ENCODE measurements around the gene PTPRN2. TPM values are rescaled to one million over a fixed set of nuclear protein-coding genes. Genes with fewer than 3 reads are reported as not detected.

The PTPRN2 gene
- total RNA-seq, 1 donor from 2014 or later = 2.4 TPM

DNA sequence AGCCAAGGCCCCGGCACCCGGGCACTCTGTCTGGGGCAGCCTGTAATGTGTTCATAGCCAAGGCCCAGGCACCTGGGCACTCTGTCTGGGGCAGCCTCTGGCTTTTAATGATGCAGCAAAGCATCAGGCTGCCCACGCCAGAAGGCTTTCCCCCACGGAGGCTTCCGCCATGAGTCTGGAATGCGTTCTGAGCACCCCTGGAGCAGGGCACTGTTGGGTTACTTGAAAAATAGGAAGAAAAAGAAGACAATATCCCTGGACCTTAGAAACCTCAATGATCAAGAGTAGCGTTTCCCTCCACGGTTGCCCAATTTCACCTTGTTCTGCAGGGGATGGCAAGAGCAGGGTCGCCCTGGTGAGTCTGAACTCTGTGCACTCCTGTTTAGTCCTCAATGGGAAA lies 565.0 kb downstream of the PTPRN2 start:
- H3K36me3 ChIP-seq (ENCODE audit: control insufficient read depth, insufficient read depth, low read length) = no peaks in the 10 kb centered on the region
- H3K4me3 ChIP-seq (ENCODE audit: low read depth, low read length) = no peak overlapping the region
- no peaks in the 10 kb centered on the region for H3K27me3 ChIP-seq (ENCODE audit: control insufficient read depth, insufficient read depth, low read length)
- TF ChIP-seq, protein P1, sequence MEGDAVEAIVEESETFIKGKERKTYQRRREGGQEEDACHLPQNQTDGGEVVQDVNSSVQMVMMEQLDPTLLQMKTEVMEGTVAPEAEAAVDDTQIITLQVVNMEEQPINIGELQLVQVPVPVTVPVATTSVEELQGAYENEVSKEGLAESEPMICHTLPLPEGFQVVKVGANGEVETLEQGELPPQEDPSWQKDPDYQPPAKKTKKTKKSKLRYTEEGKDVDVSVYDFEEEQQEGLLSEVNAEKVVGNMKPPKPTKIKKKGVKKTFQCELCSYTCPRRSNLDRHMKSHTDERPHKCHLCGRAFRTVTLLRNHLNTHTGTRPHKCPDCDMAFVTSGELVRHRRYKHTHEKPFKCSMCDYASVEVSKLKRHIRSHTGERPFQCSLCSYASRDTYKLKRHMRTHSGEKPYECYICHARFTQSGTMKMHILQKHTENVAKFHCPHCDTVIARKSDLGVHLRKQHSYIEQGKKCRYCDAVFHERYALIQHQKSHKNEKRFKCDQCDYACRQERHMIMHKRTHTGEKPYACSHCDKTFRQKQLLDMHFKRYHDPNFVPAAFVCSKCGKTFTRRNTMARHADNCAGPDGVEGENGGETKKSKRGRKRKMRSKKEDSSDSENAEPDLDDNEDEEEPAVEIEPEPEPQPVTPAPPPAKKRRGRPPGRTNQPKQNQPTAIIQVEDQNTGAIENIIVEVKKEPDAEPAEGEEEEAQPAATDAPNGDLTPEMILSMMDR (IDR thresholded peaks at IDR 0.05; ENCODE audit: insufficient read depth, low read length, poor library complexity, severe bottlenecking) = no peak
- no peak for DNase-seq (ENCODE audit: low read depth)

DNA sequence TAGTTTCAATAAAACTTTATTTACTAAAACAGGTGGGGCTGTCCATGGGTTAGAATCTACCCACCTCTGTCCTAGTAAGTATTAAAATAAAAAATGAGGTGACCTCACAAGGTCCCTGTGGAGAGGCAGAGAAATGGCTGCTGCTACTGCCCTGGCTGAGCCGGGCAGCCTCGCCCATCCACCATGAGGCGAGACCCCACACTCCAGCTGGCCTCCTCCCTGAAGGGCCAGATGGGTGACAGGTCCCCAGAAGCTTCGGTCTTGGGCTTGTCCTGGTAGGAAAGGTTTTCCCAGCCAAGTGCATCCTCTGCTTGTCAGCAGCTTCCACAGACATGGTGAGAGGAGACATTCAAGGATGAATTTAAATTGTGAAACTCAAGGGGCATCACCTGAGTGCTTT lies 565.8 kb downstream of the PTPRN2 start:
- TF ChIP-seq, protein P1 (IDR thresholded peaks at IDR 0.05; ENCODE audit: insufficient read depth, low read length, poor library complexity, severe bottlenecking) = no peak
- no peak for DNase-seq (ENCODE audit: low read depth)
- H3K4me3 ChIP-seq (ENCODE audit: low read depth, low read length) = no peak overlapping the region
- no peaks in the 10 kb centered on the region for H3K27me3 ChIP-seq (ENCODE audit: control insufficient read depth, insufficient read depth, low read length)
- no peaks in the 10 kb centered on the region for H3K36me3 ChIP-seq (ENCODE audit: control insufficient read depth, insufficient read depth, low read length)

DNA sequence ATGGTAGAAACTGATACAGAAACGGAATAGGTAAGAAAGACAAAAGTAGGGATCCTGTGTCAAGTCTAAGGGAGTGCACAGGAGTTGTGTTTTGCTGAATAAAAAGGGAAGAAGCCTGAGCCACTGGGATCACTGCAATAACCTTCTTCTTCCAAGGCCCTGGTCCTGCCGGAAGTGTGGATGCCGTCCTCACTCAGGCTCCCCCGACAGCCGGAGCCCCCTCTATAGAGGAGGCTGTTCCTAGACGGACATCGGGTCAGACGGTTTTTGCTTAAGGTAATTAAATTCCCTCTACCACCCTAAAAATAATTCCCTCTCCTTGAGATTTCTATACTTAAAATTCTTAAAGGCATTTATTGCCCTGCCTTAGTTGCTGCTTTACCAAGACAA lies 566.9 kb downstream of the PTPRN2 start:
- Histone ChIP-seq H3K27me3 (ENCODE audit: control insufficient read depth, insufficient read depth, low read length) (no peaks in the 10 kb centered on the region), H3K4me3 (ENCODE audit: low read depth, low read length) (no peak overlapping the region), H3K36me3 (ENCODE audit: control insufficient read depth, insufficient read depth, low read length) (no peaks in the 10 kb centered on the region)
- TF ChIP-seq, protein P1 (IDR thresholded peaks at IDR 0.05; ENCODE audit: insufficient read depth, low read length, poor library complexity, severe bottlenecking) = no peak
- no peak for DNase-seq (ENCODE audit: low read depth)

DNA sequence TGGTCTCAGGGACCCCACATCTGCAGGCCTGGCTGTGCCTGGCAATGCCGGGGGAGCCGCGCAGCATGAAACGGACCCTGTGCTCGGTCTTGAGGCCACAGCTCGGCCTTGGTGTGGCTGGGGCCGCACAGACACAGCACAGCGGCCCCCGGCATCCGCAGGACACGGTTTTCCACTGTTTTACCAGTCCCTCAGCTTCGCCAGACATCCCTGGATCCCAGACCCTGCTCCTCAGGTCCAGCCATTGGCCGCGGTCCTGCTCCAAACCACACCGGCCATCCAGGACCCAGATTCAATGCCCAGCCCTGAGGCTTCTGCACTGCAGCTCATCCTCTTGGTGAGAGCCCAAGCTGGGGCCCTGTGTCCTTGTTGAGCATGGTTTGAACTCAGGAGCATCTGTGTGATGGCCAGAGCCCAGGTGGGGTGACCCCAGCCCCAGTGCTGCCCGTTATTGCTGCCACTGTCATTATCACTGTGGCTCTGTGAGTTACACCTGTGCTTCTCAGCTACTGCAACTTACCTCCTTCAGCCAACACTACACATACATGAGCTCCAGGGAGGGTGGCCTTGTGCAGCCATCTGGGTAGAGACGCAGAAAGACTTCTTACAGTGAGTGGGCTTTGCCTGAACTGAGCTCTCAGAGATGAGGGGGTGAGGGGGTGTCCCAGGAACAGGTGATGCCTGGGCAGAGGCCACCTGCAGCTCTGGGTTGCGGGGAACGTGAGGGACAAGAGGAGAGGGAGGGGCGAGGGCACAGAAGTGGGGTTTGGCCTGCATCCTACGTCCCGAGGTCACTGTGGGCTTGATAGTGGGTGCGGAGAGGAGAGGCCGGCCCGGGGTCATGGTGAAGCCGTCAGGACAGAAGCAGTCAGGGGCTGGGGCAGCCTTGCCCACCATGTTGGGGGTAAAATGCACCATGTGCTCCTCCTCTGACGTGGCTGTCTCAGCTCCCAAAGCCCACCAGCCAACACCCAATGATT lies 567.6 kb downstream of the PTPRN2 start:
- DNase-seq (ENCODE audit: low read depth) = no peak
- TF ChIP-seq, protein P1 (IDR thresholded peaks at IDR 0.05; ENCODE audit: insufficient read depth, low read length, poor library complexity, severe bottlenecking) = no peak
- no peaks in the 10 kb centered on the region for H3K36me3 ChIP-seq (ENCODE audit: control insufficient read depth, insufficient read depth, low read length)
- H3K27me3 ChIP-seq (ENCODE audit: control insufficient read depth, insufficient read depth, low read length) = no peaks in the 10 kb centered on the region
- no peak overlapping the region for H3K4me3 ChIP-seq (ENCODE audit: low read depth, low read length)

DNA sequence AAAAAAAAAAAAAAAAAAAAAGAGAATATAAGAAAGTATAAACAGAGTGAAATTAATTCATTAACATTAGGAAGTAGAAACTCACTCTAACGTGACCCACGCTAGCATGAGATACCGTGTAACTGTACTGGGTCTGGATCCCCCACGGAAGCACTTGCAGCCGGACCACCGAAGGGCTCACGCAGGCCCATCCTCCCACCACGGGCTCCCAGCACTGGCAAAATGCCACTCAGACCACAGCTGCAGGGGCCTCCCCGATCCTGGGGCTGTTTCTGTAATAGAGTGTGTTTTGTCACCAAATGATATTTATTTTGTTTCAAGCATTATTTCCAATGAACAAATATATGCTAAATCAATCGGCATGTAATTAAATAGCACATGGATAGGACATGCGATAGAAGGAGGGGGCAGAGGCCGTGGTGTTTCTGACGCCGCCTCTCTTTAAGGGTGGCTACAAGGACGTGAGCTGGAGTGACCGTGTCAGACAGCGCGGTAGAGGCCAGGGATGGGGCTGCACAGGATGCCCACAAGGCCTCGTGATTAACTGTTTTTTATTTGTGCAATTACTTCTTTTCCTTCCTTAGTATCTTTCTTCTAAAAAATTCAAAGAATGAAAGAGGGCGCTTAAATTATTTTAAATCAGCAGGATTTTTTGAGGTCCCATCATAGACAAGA lies 568.5 kb downstream of the PTPRN2 start:
- TF ChIP-seq, protein P1 (IDR thresholded peaks at IDR 0.05; ENCODE audit: insufficient read depth, low read length, poor library complexity, severe bottlenecking) = no peak
- no peak for DNase-seq (ENCODE audit: low read depth)
- H3K36me3 ChIP-seq (ENCODE audit: control insufficient read depth, insufficient read depth, low read length) = no peaks in the 10 kb centered on the region
- H3K4me3 ChIP-seq (ENCODE audit: low read depth, low read length) = no peak overlapping the region
- H3K27me3 ChIP-seq (ENCODE audit: control insufficient read depth, insufficient read depth, low read length) = no peaks in the 10 kb centered on the region

All from kidney epithelial cell (primary cell).